Neural progenitor cell (in vitro differentiated cells): ENCODE data around the gene MIF4GD.

Experiments used
- CTCF ChIP-seq: fragments of 200-600 bp; sonication (generic); IDR thresholded peaks from 2 replicates; pipeline ENCODE4 v1.5.1; 2017; ENCODE audit warnings: antibody characterized with exemption, mild to moderate bottlenecking
- EZH2 ChIP-seq: fragments of 200-600 bp; sonication (generic); IDR thresholded peaks from 2 replicates; pipeline ENCODE4 v1.6.1; 2017; ENCODE audit warnings: antibody characterized with exemption, mild to moderate bottlenecking, moderate library complexity
- EZH2phosphoT487 ChIP-seq: fragments of 200-600 bp; sonication (generic); IDR thresholded peaks from 2 replicates; pipeline ENCODE4 v1.6.1; 2017; ENCODE audit warnings: antibody characterized with exemption

- TF ChIP-seq CTCF: no peak
- no peak for TF ChIP-seq EZH2phosphoT487
- TF ChIP-seq EZH2: no peak
These were observed 52.9 kb downstream of the MIF4GD start for GRCh38 chr17:75218131-75218530.
